Heart left ventricle (tissue), 13 donors: ENCODE measurements around the gene FAT1.

Experiments used
- CTCF ChIP-seq, 12 donors: fragments of 200-600 bp; sonication (generic) in 4 of 12; IDR thresholded peaks; one replicate each; pipeline versions ENCODE4 v1.5.0 to v1.8.0; 2018 to 2022; ENCODE audit warnings: antibody characterized with exemption in 12 of 12, mild to moderate bottlenecking in 5 of 12
- POLR2A ChIP-seq, 2 donors: fragments of 450-650 bp; IDR thresholded peaks; one replicate each; pipeline ENCODE4 v1.6.1; 2017; ENCODE audit warnings: antibody characterized with exemption in 2 of 2, mild to moderate bottlenecking in 2 of 2, moderate library complexity in 2 of 2
- donor health status: ischemic (EF 13 %, LVEDD 7.1; RV severe dilation, severe dysfunction).
- donor health status: DM: no; HTN: yes; CAD: no.
- donor health status: DM: no; HTN: no; CAD: no.
- donor health status: ischemic (EF 25% LVEDD 6.9; RV normal size, moderate dysfunction).
- donor health status: ischemic (EF 25% LVEDD 5.7; RV mildly dilated, moderate dysfunction).
- donor health status: ischemic (EF 35%, LVEDD 5.7; RV mildly dilated, moderate dysfunction).
- donor health status: nonischemic (EF 11% LVEDD 7.7; RV severe dilation, severe dysfunction).
- donor health status: DM: yes; HTN: yes; CAD: no.
- donor health status: PGD.
- donor health status: ischemic (EF 29% LVEDD 5.4; RV normal size, mild dysfunction).
- donor health status: nonischemic (EF 23%, LVEDD 6.1; RV moderate dilation, normal function).

DNA sequence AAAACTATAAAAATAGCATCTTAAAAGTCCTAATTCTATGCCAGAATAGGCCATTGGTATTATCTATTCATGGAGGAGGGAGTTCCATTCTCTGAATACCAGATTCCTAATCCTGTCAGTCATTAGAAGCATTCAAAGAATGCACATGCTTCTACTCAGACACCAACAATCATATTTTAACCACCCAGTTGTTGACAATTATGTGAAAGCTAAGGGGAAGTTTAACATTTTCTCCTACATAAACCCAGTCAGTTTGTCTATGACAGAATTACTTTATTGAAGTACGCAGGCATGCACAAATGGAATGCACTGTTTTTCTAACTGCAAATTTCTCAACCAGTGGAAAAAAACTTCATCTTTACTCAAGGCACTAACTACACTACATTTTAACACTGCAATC is 98.7 kb downstream of the FAT1 start:
- TF ChIP-seq POLR2A (IDR thresholded peaks at IDR 0.05) (no peak), CTCF (IDR thresholded peaks at IDR 0.05) (no peak)
